SK-N-SH (cell line): Measurements from ENCODE around the gene GBP7. TPM values are rescaled to one million over a fixed set of nuclear protein-coding genes. Genes with fewer than 3 reads are reported as not detected.

Source experiments
- CTCF ChIA-PET: fragments of 300-600, 350-600 bp; formaldehyde crosslinking; extraction: SDS; loops from one replicate; lab custom pipeline; 2021; lab: Yijun Ruan, JAX
- POLR2A ChIA-PET: fragments of 350-600 bp; sonication (Branson Sonifier 250); formaldehyde crosslinking; extraction: SDS; loops from one replicate; lab custom pipeline; 2020; ENCODE audit warnings: antibody characterized with exemption, inconsistent platforms; lab: Yijun Ruan, JAX
- DNase-seq: peaks from one replicate; pipeline ENCODE4 v3.0.0; 2012
- H2AFZ ChIP-seq: fragments of 200-600 bp; sonication (generic); 2 replicates; pipeline ENCODE4 v1.8.1; 2016; ENCODE audit warnings: antibody characterized with exemption, mild to moderate bottlenecking, low read depth
- H3F3A ChIP-seq: fragments of 200-600 bp; sonication (generic); replicated peaks from 2 replicates; pipeline ENCODE3; 2016; ENCODE audit warnings: antibody characterized with exemption, mild to moderate bottlenecking; ENCODE audit not compliant: insufficient read depth
- H3K27ac ChIP-seq, 2 experiments: fragments of 200-500 bp in 1 of 2; fragments of 200-600 bp in 1 of 2; sonication (Bioruptor generic) in 1 of 2; sonication (generic), shearing (Covaris generic) in 1 of 2; 2 replicates each; pipeline versions ENCODE4 v1.5.1 to v1.6.1; 2014 to 2016; ENCODE audit warnings: low read depth in 2 of 2, inconsistent platforms in 1 of 2, low read length in 1 of 2, mild to moderate bottlenecking in 1 of 2, mixed read lengths in 1 of 2
- H3K27me3 ChIP-seq: fragments of 200-600 bp; sonication (generic), shearing (Covaris generic); 2 replicates; pipeline ENCODE4 v1.6.1; 2016; ENCODE audit warnings: mixed run types; ENCODE audit not compliant: insufficient read depth
- H3K36me3 ChIP-seq, 2 experiments: fragments of 200-500 bp in 1 of 2; fragments of 200-600 bp in 1 of 2; sonication (Bioruptor generic) in 1 of 2; sonication (generic) in 1 of 2; replicated peaks in 1 of 2; 2 replicates each; pipeline versions ENCODE3 to v1.5.1; 2014 to 2016; ENCODE audit warnings: low read length in 1 of 2, mild to moderate bottlenecking in 1 of 2; ENCODE audit not compliant: insufficient read depth in 2 of 2, control insufficient read depth in 1 of 2
- H3K4me1 ChIP-seq, 2 experiments: fragments of 200-500 bp in 1 of 2; fragments of 200-600 bp in 1 of 2; sonication (Bioruptor generic) in 1 of 2; sonication (generic), shearing (Covaris generic) in 1 of 2; 2 replicates each; pipeline versions ENCODE4 v1.5.1 to v1.6.1; 2014 to 2016; ENCODE audit warnings: low read depth in 1 of 2, low read length in 1 of 2, mixed run types in 1 of 2; ENCODE audit not compliant: insufficient read depth in 2 of 2, control insufficient read depth in 1 of 2
- H3K4me2 ChIP-seq: fragments of 200-600 bp; sonication (generic), shearing (Covaris generic); 2 replicates; pipeline ENCODE4 v1.6.1; 2017; ENCODE audit warnings: mixed run types
- H3K4me3 ChIP-seq, 2 experiments: fragments of 200-500 bp in 1 of 2; fragments of 200-600 bp in 1 of 2; sonication (Bioruptor generic) in 1 of 2; sonication (generic), shearing (Covaris generic) in 1 of 2; 2 replicates each; pipeline versions ENCODE4 v1.5.1 to v1.8.1; 2014 to 2016; ENCODE audit warnings: low read depth in 2 of 2, inconsistent platforms in 1 of 2, low read length in 1 of 2, mild to moderate bottlenecking in 1 of 2, mixed read lengths in 1 of 2, moderate library complexity in 1 of 2
- H3K79me2 ChIP-seq: fragments of 200-600 bp; sonication (generic); 2 replicates; pipeline ENCODE4 v1.8.1; 2017; ENCODE audit warnings: mild to moderate bottlenecking; ENCODE audit not compliant: insufficient read depth
- H3K9ac ChIP-seq: fragments of 200-600 bp; sonication (generic); 2 replicates; pipeline ENCODE4 v1.6.1; 2017; ENCODE audit warnings: mixed run types
- H3K9me2 ChIP-seq: fragments of 200-600 bp; sonication (generic); 2 replicates; pipeline ENCODE4 v1.6.1; 2017; ENCODE audit warnings: mixed run types
- H3K9me3 ChIP-seq: fragments of 200-600 bp; sonication (generic); 2 replicates; pipeline ENCODE4 v1.6.1; 2017; ENCODE audit warnings: mixed run types, mild to moderate bottlenecking, moderate library complexity
- H4K20me1 ChIP-seq: fragments of 200-600 bp; sonication (generic); 2 replicates; pipeline ENCODE4 v1.6.1; 2017; ENCODE audit warnings: mild to moderate bottlenecking, mixed run types; ENCODE audit not compliant: insufficient read depth
- CHD2 ChIP-seq: fragments of 150-350 bp; IDR thresholded peaks from 2 replicates; pipeline ENCODE4 v1.6.1; 2018; ENCODE audit warnings: low read length; ENCODE audit not compliant: partially characterized antibody
- EP300 ChIP-seq, 2 experiments: IDR thresholded peaks; 2 replicates each; pipeline versions ENCODE4 v1.4.0 to v1.6.1; 2012; ENCODE audit warnings: borderline replicate concordance in 1 of 2, low read depth in 1 of 2, low read length in 1 of 2
- FOSL2 ChIP-seq: IDR thresholded peaks from 2 replicates; pipeline ENCODE4 v1.4.0; 2012; ENCODE audit warnings: low read depth, mild to moderate bottlenecking, moderate library complexity, borderline replicate concordance
- JUND ChIP-seq: IDR thresholded peaks from 2 replicates; pipeline ENCODE4 v1.4.0; 2012
- NFIC ChIP-seq: IDR thresholded peaks from 2 replicates; pipeline ENCODE4 v1.4.0; 2012; ENCODE audit warnings: borderline replicate concordance
- PBX3 ChIP-seq: IDR thresholded peaks from 2 replicates; pipeline ENCODE4; 2012
- POLR2AphosphoS5 ChIP-seq: IDR thresholded peaks from 2 replicates; pipeline ENCODE4 v1.6.1; 2012; ENCODE audit warnings: low read depth, low read length
- RAD21 ChIP-seq: IDR thresholded peaks from 2 replicates; pipeline ENCODE4 v1.6.1; 2012; ENCODE audit warnings: mild to moderate bottlenecking, low read length
- TAF1 ChIP-seq: IDR thresholded peaks from 2 replicates; pipeline ENCODE4 v1.6.1; 2012; ENCODE audit warnings: low read depth, mild to moderate bottlenecking, low read length, moderate library complexity, borderline replicate concordance
- TCF12 ChIP-seq: IDR thresholded peaks from 2 replicates; pipeline ENCODE4 v1.4.0; 2012
- TEAD4 ChIP-seq: IDR thresholded peaks from 2 replicates; pipeline ENCODE4 v1.4.0; 2012; ENCODE audit warnings: mild to moderate bottlenecking, borderline replicate concordance; ENCODE audit not compliant: insufficient read depth
- USF2 ChIP-seq: fragments of 150-350 bp; IDR thresholded peaks from 2 replicates; pipeline ENCODE4 v1.6.1; 2017; ENCODE audit warnings: antibody characterized with exemption, low read length, low read depth, borderline replicate concordance
- YY1 ChIP-seq: IDR thresholded peaks from 2 replicates; pipeline ENCODE4 v1.4.0; 2012; ENCODE audit warnings: low read depth, mild to moderate bottlenecking
- WGBS: methylation state at CpG from one replicate; pipeline ENCODE4 v1.1.6; 2017; ENCODE audit warnings: low lambda C conversion rate; 5-methylcytosine and 5-hydroxymethylcytosine counted together
- polyA plus RNA-seq, 3 experiments: library from polyadenylated mRNA; depleted of rRNA; stranded (reverse); fragments of >200 nt; gene quantifications; 2 replicates each; pipeline ENCODE4 v1.2.3, GENCODE V29; 2012
- TF ChIP-seq, protein P1 (sequence below): IDR thresholded peaks from 2 replicates; pipeline ENCODE4 v1.4.0; 2012; ENCODE audit warnings: low read depth, borderline replicate concordance
- TF ChIP-seq, protein P2 (sequence below): fragments of 150-350 bp; IDR thresholded peaks from 2 replicates; pipeline ENCODE4 v1.6.1; 2016; ENCODE audit warnings: mild to moderate bottlenecking, low read depth, low read length
- TF ChIP-seq, protein P3 (sequence below): IDR thresholded peaks from 2 replicates; pipeline ENCODE4 v1.6.1; 2012; ENCODE audit warnings: mild to moderate bottlenecking, low read depth, low read length, moderate library complexity

GBP7 gene
- polyA plus RNA-seq, 1 of the 3 experiments (the other 2 are of a cell fraction): not detected

DNA sequence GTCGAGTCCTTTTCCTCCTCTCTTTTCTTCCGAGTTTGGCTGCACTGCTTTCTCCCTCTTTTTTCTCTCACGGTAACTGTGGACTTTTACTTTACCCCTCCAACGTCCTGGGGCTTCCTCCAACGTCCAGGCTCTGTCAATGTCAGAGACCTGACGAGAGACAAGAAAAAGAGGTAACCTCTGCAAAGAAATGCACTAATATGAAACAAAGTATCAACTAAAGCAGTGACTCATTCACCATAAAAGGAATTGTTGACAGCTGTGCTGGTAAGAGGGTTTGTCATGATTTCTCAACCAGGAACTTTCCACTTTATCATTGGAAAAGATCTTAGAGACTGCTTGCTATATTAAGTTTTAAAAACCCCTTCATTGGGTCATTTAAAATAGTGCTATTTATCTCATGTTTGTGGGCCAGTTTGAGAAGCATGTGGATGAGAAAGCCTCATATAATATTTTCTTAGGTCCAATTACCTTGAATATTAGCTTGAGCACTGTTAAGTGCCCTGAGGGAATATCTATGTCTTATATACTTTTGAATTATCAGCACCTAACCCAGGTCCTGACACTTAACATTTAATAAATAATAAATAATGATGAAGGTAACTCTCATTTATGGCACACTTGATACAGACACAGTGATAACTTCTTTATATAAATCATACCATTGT lies 49.8 kb downstream of the GBP7 start, which contains the start of gene GBP2:
GBP2 (minus strand) TSS at position 202 of the 668 bp plus-strand sequence. CDS start 4,148 bp downstream, outside the sequence.
- H3K9me2 ChIP-seq: no peaks in the 10 kb centered on the region
- peaks cover 7 to 23% of the 10 kb centered on the region in 2 experiments; a peak in 3 of 4 replicates for H3K4me1 ChIP-seq
- peak within 1 kb of the TSS; percentile 78 for H3K4me2 ChIP-seq
- peak within 1 kb of the TSS; percentile 35; the same call in 1 of the 2 replicates for H3K9ac ChIP-seq
- no peaks in the 10 kb centered on the region for H4K20me1 ChIP-seq
- POLR2A ChIA-PET: no interaction called here
- H2AFZ ChIP-seq: peak within 1 kb of the TSS; percentile 74
- TF ChIP-seq YY1 (no peak), POLR2AphosphoS5 (no peak; the same call in 1 of the 2 replicates), RAD21 (no peak), FOSL2 (peak; percentile 79), JUND (peak; percentile 84), PBX3 (peak; percentile 80), TCF12 (peak; percentile 72), EP300 (IDR thresholded peaks at IDR 0.05; ENCODE audit: borderline replicate concordance in 1 of 2, low read depth in 1 of 2, low read length in 1 of 2) (peak in 1 of 2 experiments; percentile 41; a peak in 1 of 4 replicates)
- TF ChIP-seq, protein P1, sequence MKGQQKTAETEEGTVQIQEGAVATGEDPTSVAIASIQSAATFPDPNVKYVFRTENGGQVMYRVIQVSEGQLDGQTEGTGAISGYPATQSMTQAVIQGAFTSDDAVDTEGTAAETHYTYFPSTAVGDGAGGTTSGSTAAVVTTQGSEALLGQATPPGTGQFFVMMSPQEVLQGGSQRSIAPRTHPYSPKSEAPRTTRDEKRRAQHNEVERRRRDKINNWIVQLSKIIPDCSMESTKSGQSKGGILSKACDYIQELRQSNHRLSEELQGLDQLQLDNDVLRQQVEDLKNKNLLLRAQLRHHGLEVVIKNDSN: no peak
- TF ChIP-seq, all 33 proteins: peak for 5
- peaks cover 5% of the 10 kb centered on the region for H3F3A ChIP-seq
- H3K27me3 ChIP-seq: no peaks in the 10 kb centered on the region
- no peaks in the 10 kb centered on the region for H3K9me3 ChIP-seq
- peak within 1 kb of the TSS; percentile 58 to 60 for H3K27ac ChIP-seq
- 20% methylated on average over 6 of the region's 6 CpGs for WGBS
- H3K4me3 ChIP-seq: peak within 1 kb of the TSS; percentile 32 to 62
- no peak for DNase-seq
- CTCF ChIA-PET: no interaction called here
- H3K36me3 ChIP-seq: no peaks in the 10 kb centered on the region
- no peaks in the 10 kb centered on the region for H3K79me2 ChIP-seq

DNA sequence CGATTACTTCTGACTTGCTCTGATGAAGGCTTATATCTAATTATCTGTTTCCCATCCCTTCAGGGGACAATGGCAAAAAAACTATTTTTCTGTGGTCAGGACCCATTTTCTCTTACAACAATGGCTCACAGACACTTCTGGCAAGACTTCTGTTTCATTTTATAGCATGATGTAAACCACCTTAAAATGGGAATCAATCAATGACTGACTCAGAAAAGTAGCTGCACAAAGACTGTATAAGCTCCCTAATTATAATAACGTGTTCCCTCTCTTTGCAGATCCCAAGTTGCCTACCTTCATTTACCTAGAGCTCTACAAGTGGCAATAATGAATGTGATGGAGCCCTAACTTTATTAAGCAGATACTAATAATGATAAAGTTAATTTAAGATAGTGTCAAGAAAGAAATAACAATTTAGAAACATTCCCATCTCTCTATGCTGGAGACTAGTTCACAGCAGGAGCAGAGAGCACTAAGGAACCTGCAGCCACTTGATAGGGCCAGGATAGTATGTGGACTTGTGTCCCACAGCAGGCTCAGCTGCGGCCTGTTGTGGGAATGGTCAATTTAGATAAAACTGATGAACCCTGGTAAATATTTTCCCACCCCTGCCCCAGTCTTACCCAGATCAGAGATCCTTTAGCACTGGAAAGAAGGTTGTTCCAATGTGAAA lies 50.4 kb downstream of the GBP7 start:
- H3K9me3 ChIP-seq: no peaks in the 10 kb centered on the region
- no peaks in the 10 kb centered on the region for H3K9me2 ChIP-seq
- peaks cover 5% of the 10 kb centered on the region for H3F3A ChIP-seq
- 39% methylated on average over 2 of the region's 3 CpGs for WGBS
- DNase-seq: no peak
- peak overlapping the region; percentile 35; the same call in 1 of the 2 replicates for H3K9ac ChIP-seq
- peak overlapping the region; percentile 78 for H3K4me2 ChIP-seq
- no peaks in the 10 kb centered on the region for H4K20me1 ChIP-seq
- CTCF ChIA-PET: no interaction called here
- POLR2A ChIA-PET: no interaction called here
- peak overlapping the region; percentile 58 to 60 for H3K27ac ChIP-seq
- no peaks in the 10 kb centered on the region for H3K79me2 ChIP-seq
- H3K4me3 ChIP-seq: peak overlapping the region; percentile 32 to 62
- H2AFZ ChIP-seq: peak overlapping the region; percentile 74
- H3K27me3 ChIP-seq: no peaks in the 10 kb centered on the region
- no peaks in the 10 kb centered on the region for H3K36me3 ChIP-seq
- H3K4me1 ChIP-seq: peaks cover 7 to 23% of the 10 kb centered on the region in 2 experiments; a peak in 3 of 4 replicates
- TF ChIP-seq CHD2 (no peak), NFIC (no peak), TAF1 (no peak), USF2 (no peak), TEAD4 (no peak), RAD21 (no peak)
- TF ChIP-seq, protein P2, sequence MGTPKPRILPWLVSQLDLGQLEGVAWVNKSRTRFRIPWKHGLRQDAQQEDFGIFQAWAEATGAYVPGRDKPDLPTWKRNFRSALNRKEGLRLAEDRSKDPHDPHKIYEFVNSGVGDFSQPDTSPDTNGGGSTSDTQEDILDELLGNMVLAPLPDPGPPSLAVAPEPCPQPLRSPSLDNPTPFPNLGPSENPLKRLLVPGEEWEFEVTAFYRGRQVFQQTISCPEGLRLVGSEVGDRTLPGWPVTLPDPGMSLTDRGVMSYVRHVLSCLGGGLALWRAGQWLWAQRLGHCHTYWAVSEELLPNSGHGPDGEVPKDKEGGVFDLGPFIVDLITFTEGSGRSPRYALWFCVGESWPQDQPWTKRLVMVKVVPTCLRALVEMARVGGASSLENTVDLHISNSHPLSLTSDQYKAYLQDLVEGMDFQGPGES: no peak
- TF ChIP-seq, protein P3, sequence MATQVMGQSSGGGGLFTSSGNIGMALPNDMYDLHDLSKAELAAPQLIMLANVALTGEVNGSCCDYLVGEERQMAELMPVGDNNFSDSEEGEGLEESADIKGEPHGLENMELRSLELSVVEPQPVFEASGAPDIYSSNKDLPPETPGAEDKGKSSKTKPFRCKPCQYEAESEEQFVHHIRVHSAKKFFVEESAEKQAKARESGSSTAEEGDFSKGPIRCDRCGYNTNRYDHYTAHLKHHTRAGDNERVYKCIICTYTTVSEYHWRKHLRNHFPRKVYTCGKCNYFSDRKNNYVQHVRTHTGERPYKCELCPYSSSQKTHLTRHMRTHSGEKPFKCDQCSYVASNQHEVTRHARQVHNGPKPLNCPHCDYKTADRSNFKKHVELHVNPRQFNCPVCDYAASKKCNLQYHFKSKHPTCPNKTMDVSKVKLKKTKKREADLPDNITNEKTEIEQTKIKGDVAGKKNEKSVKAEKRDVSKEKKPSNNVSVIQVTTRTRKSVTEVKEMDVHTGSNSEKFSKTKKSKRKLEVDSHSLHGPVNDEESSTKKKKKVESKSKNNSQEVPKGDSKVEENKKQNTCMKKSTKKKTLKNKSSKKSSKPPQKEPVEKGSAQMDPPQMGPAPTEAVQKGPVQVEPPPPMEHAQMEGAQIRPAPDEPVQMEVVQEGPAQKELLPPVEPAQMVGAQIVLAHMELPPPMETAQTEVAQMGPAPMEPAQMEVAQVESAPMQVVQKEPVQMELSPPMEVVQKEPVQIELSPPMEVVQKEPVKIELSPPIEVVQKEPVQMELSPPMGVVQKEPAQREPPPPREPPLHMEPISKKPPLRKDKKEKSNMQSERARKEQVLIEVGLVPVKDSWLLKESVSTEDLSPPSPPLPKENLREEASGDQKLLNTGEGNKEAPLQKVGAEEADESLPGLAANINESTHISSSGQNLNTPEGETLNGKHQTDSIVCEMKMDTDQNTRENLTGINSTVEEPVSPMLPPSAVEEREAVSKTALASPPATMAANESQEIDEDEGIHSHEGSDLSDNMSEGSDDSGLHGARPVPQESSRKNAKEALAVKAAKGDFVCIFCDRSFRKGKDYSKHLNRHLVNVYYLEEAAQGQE: no peak
- TF ChIP-seq, protein P1: no peak
